ENCODE results near the gene C1orf35.

Gene C1orf35

GRCh38 chr1:228077565-228078330, 25.4 kb downstream of the C1orf35 start:
- no peak for DNase-seq

GRCh38 chr1:228076796-228077430, 26.2 kb downstream of the C1orf35 start:
- DNase-seq: no peak

GRCh38 chr1:228075801-228076271, 27.3 kb downstream of the C1orf35 start:
- DNase-seq: no peak

- DNase-seq: no peak
Observed at GRCh38 chr1:228074954-228075730, 28.0 kb downstream of the C1orf35 start.

GRCh38 chr1:228073857-228074545, 29.1 kb downstream of the C1orf35 start:
- DNase-seq: no peak

GRCh38 chr1:228073061-228073856, 29.9 kb downstream of the C1orf35 start:
- no peak for DNase-seq

GRCh38 chr1:228072658-228073043, 30.5 kb downstream of the C1orf35 start:
- no peak for DNase-seq

GRCh38 chr1:228071839-228072657, 31.1 kb downstream of the C1orf35 start:
- DNase-seq: no peak

- DNase-seq: no peak
Observed at GRCh38 chr1:228070851-228071250, 32.3 kb downstream of the C1orf35 start.

GRCh38 chr1:228070173-228070572, 33.0 kb downstream of the C1orf35 start:
- no peak for DNase-seq

- no peak for DNase-seq
Observed at GRCh38 chr1:228068359-228068758, 34.8 kb downstream of the C1orf35 start.

- no peak for DNase-seq
Observed at GRCh38 chr1:228066891-228067654, 36.1 kb downstream of the C1orf35 start.

GRCh38 chr1:228066416-228066815, 36.7 kb downstream of the C1orf35 start:
- no peak for DNase-seq

- no peak for DNase-seq
Observed at GRCh38 chr1:228065543-228066347, 37.4 kb downstream of the C1orf35 start.

GRCh38 chr1:228064741-228065542, 38.2 kb downstream of the C1orf35 start:
- no peak for DNase-seq

GRCh38 chr1:228064296-228064695, 38.8 kb downstream of the C1orf35 start:
- no peak for DNase-seq

GRCh38 chr1:228063251-228064191, 39.6 kb downstream of the C1orf35 start:
- no peak for DNase-seq
